CD4-positive, alpha-beta T cell treated with Interleukin-4 for 4 hours (primary cell): ENCODE results near the gene LMF2.

Source experiments
- DNase-seq: peaks from one replicate; pipeline ENCODE4 v3.0.0-alpha.2; 2020

LMF2 gene

DNA sequence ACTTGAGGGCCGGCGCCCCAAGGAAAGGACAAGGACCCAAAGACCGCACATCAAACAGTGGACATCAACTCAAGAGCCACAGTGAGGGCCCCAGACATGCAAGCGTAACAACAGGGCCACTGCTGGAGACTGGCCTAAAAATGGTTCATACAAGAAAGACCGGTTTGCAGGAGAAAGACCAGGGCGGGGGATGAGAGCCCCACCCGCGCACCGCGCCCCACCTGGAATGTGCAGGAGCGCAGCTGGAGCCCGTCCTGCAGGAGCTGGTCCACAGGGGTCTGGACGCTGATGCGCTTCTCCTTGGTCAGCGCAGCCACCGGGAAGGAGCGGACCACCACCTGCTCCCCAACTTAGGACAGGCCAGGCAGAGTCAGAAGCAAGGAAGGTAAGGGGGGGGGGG lies 46.6 kb downstream of the LMF2 start:
- no peak for DNase-seq

DNA sequence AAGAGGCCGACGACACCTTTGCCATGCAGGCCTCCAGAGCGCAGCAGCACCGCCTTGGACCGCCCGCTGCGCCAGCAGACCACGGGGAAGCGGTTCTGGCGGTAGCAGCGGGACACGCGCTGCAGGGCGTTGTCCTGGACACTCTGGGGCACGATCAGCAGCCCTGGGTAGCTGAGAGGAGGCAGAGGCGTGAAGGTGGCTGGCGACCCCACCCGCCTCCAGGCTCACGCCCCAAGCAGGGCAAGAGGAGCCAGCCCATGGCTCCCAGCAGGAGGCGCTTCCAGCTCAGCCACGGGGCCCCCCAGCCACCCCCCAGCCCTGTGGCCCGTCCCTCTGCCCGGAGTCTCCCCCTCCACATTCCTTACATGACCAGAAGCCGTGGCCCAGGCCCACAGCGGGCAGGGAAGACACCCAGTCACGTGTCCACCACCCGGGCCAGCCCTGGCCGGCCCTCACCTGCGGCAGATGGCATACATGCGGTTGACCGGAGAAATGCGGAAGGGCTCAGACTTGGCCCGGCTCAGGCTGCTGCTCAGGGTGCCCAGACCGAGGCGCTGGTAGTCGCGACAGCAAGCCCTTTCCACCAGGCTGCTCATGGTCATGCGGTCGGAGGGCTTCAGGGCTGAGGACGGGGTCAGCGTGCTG lies 47.9 kb downstream of the LMF2 start:
- DNase-seq: no peak

DNA sequence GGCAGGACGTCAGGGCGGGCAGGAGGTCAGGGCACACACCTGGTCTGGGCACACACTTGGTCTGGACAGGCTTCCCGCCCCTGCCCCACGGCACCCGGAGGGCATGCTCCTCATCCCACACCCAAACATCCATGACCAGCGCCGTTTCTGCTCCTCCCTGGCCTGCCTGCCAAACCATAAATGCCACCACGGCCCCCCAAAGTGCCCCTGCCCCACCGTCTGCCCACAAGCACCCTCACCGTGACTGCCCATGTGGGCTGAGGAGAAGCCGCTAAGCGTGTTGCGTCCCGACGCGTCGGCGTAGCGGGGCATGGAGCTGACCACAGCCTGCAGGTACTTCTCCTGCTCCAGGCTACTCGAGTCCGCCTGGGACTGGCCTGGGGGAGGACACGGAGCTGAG lies 48.5 kb downstream of the LMF2 start:
- DNase-seq: no peak

DNA sequence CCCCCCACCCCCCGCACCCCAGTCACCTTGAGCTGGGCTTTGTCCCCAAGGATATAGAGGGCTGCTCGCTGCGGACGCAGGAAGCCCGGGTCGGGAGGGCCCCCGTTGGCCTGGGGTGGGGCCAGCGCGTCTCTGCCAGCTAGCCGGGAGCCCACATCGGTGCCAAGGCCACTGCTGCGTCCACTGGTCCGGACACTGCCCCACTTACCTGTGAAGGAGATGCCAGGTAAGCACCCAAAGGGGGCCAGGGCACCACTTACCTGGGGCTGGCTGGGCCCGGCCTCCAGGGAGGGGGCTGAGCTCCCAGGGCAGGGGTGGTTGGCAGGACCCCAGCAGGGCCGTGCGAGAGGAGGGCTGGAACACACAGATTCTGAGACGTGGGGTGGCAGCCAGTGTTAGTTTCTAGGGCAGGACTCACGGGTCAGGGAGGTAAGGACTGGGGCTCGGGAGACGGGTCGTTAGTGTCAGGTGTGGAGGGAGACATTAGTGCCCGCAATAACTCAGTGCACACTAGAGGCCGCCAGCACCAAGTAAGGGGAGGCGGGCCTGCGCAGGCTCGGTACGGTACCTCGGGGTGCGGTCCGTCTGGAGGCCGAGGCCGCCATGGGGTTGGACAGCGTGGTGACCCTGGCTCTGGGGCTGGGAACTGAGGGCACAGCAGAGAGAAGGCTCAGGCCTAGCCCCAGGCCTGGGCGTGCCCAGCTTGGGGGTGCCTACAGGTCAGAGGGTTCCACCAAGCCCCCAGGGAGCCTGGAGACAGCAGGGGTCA lies 50.9 kb downstream of the LMF2 start:
- no peak for DNase-seq

DNA sequence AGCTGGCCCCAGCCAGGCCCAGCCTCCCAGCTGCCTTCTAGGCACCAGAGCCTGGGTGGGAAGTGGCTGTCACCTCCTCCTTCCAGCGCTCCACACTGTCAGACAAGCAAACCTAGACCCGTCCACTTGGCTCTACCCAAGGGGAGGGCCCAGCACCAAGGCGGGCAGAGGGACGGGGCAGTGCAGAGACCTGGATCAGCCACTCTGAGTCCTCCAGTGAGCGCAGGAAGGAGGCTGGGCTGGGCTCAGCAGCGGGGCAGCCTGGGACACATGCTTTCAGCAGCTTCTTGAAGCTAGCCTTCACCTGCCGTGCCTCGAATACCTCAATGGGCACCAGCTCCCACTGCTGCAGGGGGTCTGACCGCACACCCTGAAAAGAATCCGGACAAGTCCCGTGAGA lies 51.5 kb downstream of the LMF2 start:
- no peak for DNase-seq

DNA sequence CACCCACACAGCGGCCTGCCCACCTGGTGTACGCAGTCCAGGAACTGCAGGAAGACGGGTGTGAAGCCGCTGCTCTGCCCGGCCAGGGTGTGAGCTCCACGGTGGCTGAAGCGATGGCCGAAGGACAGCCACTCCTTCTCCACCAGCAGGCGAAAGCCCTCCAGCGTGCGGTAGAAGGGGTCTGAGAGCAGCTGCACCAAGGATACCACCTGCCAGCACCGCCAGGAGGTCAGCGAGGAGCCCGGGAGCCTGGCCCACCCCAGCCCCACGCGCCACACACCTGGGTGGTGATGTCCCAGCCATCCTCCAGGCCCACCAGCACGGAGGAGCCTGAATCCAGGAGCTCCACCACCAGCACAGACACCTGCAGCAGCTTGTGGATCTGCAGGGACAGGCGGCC lies 52.3 kb downstream of the LMF2 start:
- no peak for DNase-seq

DNA sequence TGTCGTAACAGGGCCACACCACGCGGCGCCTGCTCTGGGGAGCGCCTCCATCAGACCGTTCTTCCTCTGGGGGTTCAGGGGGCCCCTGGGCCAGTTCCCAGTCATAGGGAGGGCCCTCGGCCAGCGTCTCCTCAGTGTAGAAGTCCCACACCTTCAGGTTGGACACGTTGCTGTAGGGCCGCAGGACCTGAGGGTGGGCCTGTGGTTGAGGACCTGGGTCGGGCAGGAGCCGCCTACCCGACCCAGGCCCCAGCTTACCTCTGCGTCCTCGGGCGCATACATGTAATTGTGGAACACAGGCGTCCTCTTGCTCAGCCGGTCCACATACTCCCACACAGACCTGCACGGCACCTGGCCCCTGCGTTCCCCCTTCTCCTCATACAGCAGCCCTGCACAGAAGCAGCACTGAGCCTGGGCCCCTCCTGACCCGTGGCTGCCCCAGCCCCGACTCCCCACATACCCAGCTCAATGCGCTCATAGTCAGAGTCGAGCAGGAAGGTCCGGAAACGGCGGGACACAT lies 52.9 kb downstream of the LMF2 start:
- no peak for DNase-seq
